ENCODE measurements around the gene MSL3B.

Gene MSL3B

DNA sequence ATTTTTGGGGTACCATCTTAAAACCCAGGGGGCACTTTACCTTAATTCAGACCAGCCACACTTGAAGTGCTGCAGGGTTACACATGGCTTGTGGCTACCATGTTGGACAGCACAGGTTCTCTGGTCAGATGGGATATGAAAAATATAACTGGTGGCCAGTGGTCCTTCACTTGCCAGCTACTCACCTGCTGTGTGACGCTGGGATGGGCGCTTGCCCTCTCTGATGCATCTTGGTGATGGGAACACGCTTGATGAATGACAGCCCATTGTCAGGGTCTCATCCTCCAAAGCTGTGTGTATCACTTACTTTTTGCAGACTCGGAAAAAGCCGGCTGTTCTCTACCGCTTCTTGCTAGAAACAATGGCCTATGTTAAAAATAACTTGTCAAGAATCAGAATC, 36.3 kb downstream of the MSL3B start:
- Histone ChIP-seq H3K36me3 (ENCODE audit: insufficient read depth, low read length, poor library complexity, severe bottlenecking) (peaks cover 33% of the 10 kb centered on the region), H3K27me3 (replicated peaks; ENCODE audit: insufficient read depth, low read depth, low read length, poor library complexity) (no peaks in the 10 kb centered on the region), H3K27ac (ENCODE audit: low read depth, low read length, poor library complexity, severe bottlenecking) (no peak overlapping the region), H3K4me1 (ENCODE audit: insufficient read depth, low read length, poor library complexity, severe bottlenecking) (no peaks in the 10 kb centered on the region), H3K4me3 (ENCODE audit: low read depth, low read length, poor library complexity, severe bottlenecking) (no peak overlapping the region), H3K9me3 (ENCODE audit: low read depth, low read length, poor library complexity, severe bottlenecking) (no peaks in the 10 kb centered on the region)
- intact Hi-C loops (cut with micrococcal nuclease; ENCODE audit: unreplicated experiment): loop anchor here (5.0 kb wide), 1 partner anchor 385 kb away; no protein-coding TSS in a partner anchor
- TF ChIP-seq EZH2 (IDR thresholded peaks at IDR 0.05; ENCODE audit: borderline replicate concordance, low read depth, low read length, poor library complexity, severe bottlenecking): no peak
- TF ChIP-seq, protein P1, sequence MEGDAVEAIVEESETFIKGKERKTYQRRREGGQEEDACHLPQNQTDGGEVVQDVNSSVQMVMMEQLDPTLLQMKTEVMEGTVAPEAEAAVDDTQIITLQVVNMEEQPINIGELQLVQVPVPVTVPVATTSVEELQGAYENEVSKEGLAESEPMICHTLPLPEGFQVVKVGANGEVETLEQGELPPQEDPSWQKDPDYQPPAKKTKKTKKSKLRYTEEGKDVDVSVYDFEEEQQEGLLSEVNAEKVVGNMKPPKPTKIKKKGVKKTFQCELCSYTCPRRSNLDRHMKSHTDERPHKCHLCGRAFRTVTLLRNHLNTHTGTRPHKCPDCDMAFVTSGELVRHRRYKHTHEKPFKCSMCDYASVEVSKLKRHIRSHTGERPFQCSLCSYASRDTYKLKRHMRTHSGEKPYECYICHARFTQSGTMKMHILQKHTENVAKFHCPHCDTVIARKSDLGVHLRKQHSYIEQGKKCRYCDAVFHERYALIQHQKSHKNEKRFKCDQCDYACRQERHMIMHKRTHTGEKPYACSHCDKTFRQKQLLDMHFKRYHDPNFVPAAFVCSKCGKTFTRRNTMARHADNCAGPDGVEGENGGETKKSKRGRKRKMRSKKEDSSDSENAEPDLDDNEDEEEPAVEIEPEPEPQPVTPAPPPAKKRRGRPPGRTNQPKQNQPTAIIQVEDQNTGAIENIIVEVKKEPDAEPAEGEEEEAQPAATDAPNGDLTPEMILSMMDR (conservative IDR thresholded peaks at IDR 0.05; ENCODE audit: low read depth, low read length): no peak
- no TSS peak for BruUV-seq (replicated peaks)
- no peak for DNase-seq (ENCODE audit: low spot score)
- POLR2A ChIA-PET (ENCODE audit: low non-redundant PET): no interaction called here
- CTCF ChIA-PET: interaction anchor here (0.6 kb wide), 2 partner anchors 10 to 729 kb away, joined by 4 to 14 read pairs; no protein-coding TSS in a partner anchor

DNA sequence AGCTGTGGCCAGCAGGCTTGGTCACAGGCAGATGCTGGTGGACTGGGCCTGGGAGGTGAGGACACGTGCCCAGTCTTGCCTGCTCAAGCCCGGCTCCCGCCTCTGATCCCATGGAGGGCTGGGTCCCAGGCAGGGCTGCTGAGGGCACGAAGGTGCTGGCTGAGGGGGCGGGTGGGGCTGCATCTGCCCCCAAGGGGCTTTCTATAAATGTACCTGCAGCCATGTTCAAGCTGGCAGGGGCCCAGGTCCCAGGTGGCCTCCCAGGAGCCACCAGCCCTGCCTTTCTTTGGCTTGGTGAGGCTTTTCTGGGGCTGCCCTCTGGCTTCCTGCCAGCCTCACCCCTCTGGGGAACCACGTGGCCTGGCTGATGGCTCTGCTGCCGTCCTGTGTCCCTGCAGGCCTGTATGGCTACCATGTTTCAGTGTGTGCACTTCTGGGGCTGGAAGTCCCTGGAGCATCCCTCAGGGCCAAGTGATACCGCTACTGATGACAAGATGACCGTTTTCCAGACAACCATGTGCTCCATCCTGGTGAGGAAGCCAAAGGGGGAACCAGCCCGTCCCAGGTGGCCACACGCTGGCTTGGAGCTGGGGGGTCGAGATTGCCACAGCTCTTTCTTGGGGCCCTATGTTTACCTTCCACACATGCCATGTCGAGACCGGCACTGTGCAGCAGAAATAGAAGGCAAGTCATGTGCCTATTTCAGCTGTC, 37.0 kb downstream of the MSL3B start:
- BruUV-seq (replicated peaks): no TSS peak
- intact Hi-C loops (cut with micrococcal nuclease; ENCODE audit: unreplicated experiment): loop anchor here (5.0 kb wide), 1 partner anchor 384 kb away; no protein-coding TSS in a partner anchor
- TF ChIP-seq EZH2 (IDR thresholded peaks at IDR 0.05; ENCODE audit: borderline replicate concordance, low read depth, low read length, poor library complexity, severe bottlenecking): no peak
- TF ChIP-seq, protein P1 (conservative IDR thresholded peaks at IDR 0.05; ENCODE audit: low read depth, low read length): no peak
- Histone ChIP-seq H3K4me3 (ENCODE audit: low read depth, low read length, poor library complexity, severe bottlenecking) (no peak overlapping the region), H3K27me3 (replicated peaks; ENCODE audit: insufficient read depth, low read depth, low read length, poor library complexity) (no peaks in the 10 kb centered on the region), H3K27ac (ENCODE audit: low read depth, low read length, poor library complexity, severe bottlenecking) (no peak overlapping the region), H3K9me3 (ENCODE audit: low read depth, low read length, poor library complexity, severe bottlenecking) (no peaks in the 10 kb centered on the region), H3K4me1 (ENCODE audit: insufficient read depth, low read length, poor library complexity, severe bottlenecking) (no peaks in the 10 kb centered on the region), H3K36me3 (ENCODE audit: insufficient read depth, low read length, poor library complexity, severe bottlenecking) (peaks cover 26% of the 10 kb centered on the region)
- CTCF ChIA-PET: no interaction called here
- POLR2A ChIA-PET (ENCODE audit: low non-redundant PET): no interaction called here
- DNase-seq (ENCODE audit: low spot score): no peak

DNA sequence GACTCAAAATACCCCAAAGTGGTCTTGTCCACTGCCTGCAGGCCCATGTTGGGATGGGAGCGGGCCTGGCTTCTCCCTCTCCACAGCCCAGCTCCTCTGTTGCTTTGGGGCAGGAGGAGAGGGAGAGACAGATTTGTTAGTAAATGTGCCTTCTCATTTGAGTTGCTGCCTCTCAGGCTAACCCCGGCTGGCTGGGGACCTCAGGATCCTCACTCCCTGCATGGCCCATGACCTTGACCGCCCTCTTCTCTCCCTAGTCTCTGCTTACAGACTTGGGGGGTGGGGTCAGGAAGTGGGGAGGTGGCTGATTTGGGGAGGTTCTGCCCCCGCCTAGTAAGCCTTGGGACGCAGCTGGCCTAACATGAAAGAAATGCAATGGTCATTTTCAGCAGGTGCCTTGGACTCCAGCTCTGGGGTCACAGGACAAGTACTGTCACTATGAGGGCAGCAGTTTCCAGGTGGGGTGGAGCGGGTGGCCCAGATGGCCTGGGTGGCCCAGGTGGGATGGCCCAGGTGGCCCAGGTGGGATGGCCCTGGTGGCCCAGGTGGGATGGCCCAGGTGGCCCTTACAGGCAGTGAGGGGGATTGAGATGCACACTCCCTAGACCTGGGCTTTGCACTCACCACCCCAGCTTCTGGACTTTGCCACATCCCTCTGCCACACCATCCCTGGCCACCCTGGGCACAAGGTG, 37.9 kb downstream of the MSL3B start:
- no peak for DNase-seq (ENCODE audit: low spot score)
- Histone ChIP-seq H3K4me3 (ENCODE audit: low read depth, low read length, poor library complexity, severe bottlenecking) (no peak overlapping the region), H3K4me1 (ENCODE audit: insufficient read depth, low read length, poor library complexity, severe bottlenecking) (no peaks in the 10 kb centered on the region), H3K36me3 (ENCODE audit: insufficient read depth, low read length, poor library complexity, severe bottlenecking) (peaks cover 17% of the 10 kb centered on the region), H3K9me3 (ENCODE audit: low read depth, low read length, poor library complexity, severe bottlenecking) (no peaks in the 10 kb centered on the region), H3K27ac (ENCODE audit: low read depth, low read length, poor library complexity, severe bottlenecking) (no peak overlapping the region), H3K27me3 (replicated peaks; ENCODE audit: insufficient read depth, low read depth, low read length, poor library complexity) (no peaks in the 10 kb centered on the region)
- intact Hi-C loops (cut with micrococcal nuclease; ENCODE audit: unreplicated experiment): loop anchor here (5.0 kb wide), 1 partner anchor 383 kb away; no protein-coding TSS in a partner anchor
- ChIA-PET POLR2A (ENCODE audit: low non-redundant PET) (no interaction called here), CTCF (no interaction called here)
- TF ChIP-seq EZH2 (IDR thresholded peaks at IDR 0.05; ENCODE audit: borderline replicate concordance, low read depth, low read length, poor library complexity, severe bottlenecking): no peak
- TF ChIP-seq, protein P1 (conservative IDR thresholded peaks at IDR 0.05; ENCODE audit: low read depth, low read length): no peak
- BruUV-seq (replicated peaks): no TSS peak
